ENCODE measurements around the gene MPHOSPH10.

MPHOSPH10 gene

GRCh38 chr2:71121479-71121878, 9.0 kb upstream of the MPHOSPH10 start:
- no peak for TF ChIP-seq ZFX (IDR thresholded peaks at IDR 0.05)
- TF ChIP-seq, protein P1, sequence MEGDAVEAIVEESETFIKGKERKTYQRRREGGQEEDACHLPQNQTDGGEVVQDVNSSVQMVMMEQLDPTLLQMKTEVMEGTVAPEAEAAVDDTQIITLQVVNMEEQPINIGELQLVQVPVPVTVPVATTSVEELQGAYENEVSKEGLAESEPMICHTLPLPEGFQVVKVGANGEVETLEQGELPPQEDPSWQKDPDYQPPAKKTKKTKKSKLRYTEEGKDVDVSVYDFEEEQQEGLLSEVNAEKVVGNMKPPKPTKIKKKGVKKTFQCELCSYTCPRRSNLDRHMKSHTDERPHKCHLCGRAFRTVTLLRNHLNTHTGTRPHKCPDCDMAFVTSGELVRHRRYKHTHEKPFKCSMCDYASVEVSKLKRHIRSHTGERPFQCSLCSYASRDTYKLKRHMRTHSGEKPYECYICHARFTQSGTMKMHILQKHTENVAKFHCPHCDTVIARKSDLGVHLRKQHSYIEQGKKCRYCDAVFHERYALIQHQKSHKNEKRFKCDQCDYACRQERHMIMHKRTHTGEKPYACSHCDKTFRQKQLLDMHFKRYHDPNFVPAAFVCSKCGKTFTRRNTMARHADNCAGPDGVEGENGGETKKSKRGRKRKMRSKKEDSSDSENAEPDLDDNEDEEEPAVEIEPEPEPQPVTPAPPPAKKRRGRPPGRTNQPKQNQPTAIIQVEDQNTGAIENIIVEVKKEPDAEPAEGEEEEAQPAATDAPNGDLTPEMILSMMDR (conservative IDR thresholded peaks at IDR 0.05), result no peak
- H3K27ac ChIP-seq, result no peak overlapping the region

DNA sequence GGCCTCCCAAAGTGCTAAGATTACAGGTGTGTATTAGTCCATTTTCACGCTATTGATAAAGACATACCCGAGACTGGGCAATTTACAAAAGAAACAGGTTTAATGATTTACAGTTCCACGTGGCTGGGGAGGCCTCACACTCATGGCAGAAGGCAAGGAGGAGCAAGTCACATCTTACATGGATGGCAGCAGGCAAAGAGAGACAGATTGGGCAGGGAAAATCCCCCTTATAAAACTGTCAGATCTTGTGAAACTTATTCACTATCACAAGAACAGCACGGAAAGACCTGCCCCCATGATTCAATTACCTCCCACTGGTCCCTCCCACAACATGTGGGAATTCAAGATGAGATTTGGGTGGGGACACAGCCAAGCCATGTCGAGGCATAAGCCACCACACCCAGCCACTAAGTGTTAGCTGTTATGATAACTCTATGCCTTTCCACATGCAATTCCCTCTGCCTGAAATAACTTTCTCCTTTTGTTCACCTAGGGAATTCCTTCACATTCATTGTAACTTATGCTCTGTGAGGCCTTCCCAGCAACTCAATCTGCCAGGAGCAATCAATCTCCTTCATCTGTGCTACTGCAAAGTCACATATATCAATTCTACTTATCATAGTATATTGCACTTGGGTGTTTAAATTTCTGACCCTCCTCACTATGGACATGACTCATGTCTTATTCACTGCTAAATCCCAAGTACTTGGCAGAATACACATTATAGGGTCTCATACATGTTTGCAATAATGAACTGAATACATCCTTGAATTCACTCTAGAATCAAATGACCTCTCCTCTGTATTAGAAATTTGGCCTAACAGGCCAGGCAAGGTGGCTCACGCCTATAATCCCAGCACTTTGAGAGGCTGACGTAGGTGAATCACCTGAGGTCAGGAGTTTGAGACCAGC, 7.8 kb upstream of the MPHOSPH10 start:
- H3K27ac ChIP-seq, result no peak overlapping the region
- no peak for TF ChIP-seq ZFX (IDR thresholded peaks at IDR 0.05)
- TF ChIP-seq, protein P1 (conservative IDR thresholded peaks at IDR 0.05), result no peak

- no peak overlapping the region for H3K27ac ChIP-seq
- TF ChIP-seq ZFX (IDR thresholded peaks at IDR 0.05), result no peak
- TF ChIP-seq, protein P1 (conservative IDR thresholded peaks at IDR 0.05), result no peak
These were observed 4.7 kb upstream of the MPHOSPH10 start for GRCh38 chr2:71125506-71126294.

- no peak overlapping the region for H3K27ac ChIP-seq
- TF ChIP-seq, protein P1 (conservative IDR thresholded peaks at IDR 0.05), result no peak
- no peak for TF ChIP-seq ZFX (IDR thresholded peaks at IDR 0.05)
These were observed 3.5 kb upstream of the MPHOSPH10 start for GRCh38 chr2:71126957-71127356.

- H3K27ac ChIP-seq, result peak overlapping the region; percentile 98
- TF ChIP-seq, protein P1 (conservative IDR thresholded peaks at IDR 0.05), result no peak
- no peak for TF ChIP-seq ZFX (IDR thresholded peaks at IDR 0.05)
These were observed 1.1 kb upstream of the MPHOSPH10 start for GRCh38 chr2:71129114-71129901.

DNA sequence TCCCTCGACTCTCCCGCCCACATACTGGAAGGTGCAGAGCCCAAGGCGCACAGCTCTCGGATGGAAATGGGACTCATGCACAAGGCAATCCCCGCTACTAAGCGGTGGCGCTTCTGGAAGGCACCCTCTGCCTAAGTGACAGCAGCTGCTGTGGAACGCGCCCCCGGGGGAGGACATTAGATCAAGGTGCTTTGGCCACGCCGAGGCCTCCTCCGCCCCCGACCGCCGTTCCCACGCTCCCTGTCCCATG, 607 bp upstream of the MPHOSPH10 start:
- no peak for TF ChIP-seq ZFX (IDR thresholded peaks at IDR 0.05)
- TF ChIP-seq, protein P1 (conservative IDR thresholded peaks at IDR 0.05), result no peak
- H3K27ac ChIP-seq, result peak overlapping the region; percentile 98

Measured in C4-2B (cell line).